PC-3 (cell line): Measurements from ENCODE around the gene FIZ1. TPM values are rescaled to one million over a fixed set of nuclear protein-coding genes. Genes with fewer than 3 reads are reported as not detected.

Experiments used
- ATAC-seq: fragments of 200-7000 bp; cut with Tn5 transposase; 2 replicates; pipeline ENCODE4 v1.9.1; 2020; ENCODE audit warnings: mild to moderate bottlenecking, moderate library complexity
- BruUV-seq: library from RNA; stranded (reverse); fragments of 400-500 nt; replicated peaks from 2 replicates; lab custom pipeline; 2021; lab: Mats Ljungman, UMichigan
- CTCF ChIA-PET: fragments of 300-600 bp; sonication (Branson Sonifier 250); formaldehyde crosslinking; loops from one replicate; lab custom pipeline; 2022; ENCODE audit warnings: antibody characterized with exemption; lab: Charles Lee
- POLR2A ChIA-PET: fragments of 300-600 bp; sonication (Branson Sonifier 250); formaldehyde crosslinking; loops from one replicate; lab custom pipeline; 2022; ENCODE audit warnings: antibody characterized with exemption; ENCODE audit not compliant: unreplicated experiment; lab: Charles Lee
- DNase-seq: peaks from one replicate; pipeline ENCODE4 v3.0.0-alpha.2; 2015
- H2AFZ ChIP-seq: fragments of 300-600 bp; sonication (generic); 2 replicates; pipeline ENCODE4 v1.6.0; 2016; ENCODE audit warnings: antibody characterized with exemption, low read length
- H3F3A ChIP-seq: fragments of 300-600 bp; sonication (generic); one replicate; pipeline ENCODE4 v1.6.0; 2017; ENCODE audit warnings: antibody characterized with exemption, low read length, control low read depth, mild to moderate bottlenecking; ENCODE audit not compliant: unreplicated experiment
- H3K27ac ChIP-seq: fragments of 300-600 bp; sonication (generic); 2 replicates; pipeline ENCODE4 v1.5.1; 2016; ENCODE audit warnings: mild to moderate bottlenecking, low read length
- H3K27me3 ChIP-seq: fragments of 300-600 bp; sonication (generic); 2 replicates; pipeline ENCODE4 v1.6.1; 2016; ENCODE audit warnings: low read length, mixed read lengths
- H3K36me3 ChIP-seq: fragments of 300-600 bp; sonication (generic); 2 replicates; pipeline ENCODE4 v1.6.1; 2016; ENCODE audit warnings: low read depth, mixed run types, low read length, mixed read lengths
- H3K4me1 ChIP-seq: fragments of 300-600 bp; sonication (generic); 2 replicates; pipeline ENCODE4 v1.5.1; 2016; ENCODE audit warnings: low read length; ENCODE audit not compliant: insufficient read depth
- H3K4me2 ChIP-seq: fragments of 300-600 bp; sonication (generic); 2 replicates; pipeline ENCODE4 v1.6.0; 2016; ENCODE audit warnings: low read length
- H3K4me3 ChIP-seq: fragments of 300-600 bp; sonication (generic); 2 replicates; pipeline ENCODE4 v1.5.1; 2016; ENCODE audit warnings: mild to moderate bottlenecking, low read length, mixed read lengths
- H3K79me2 ChIP-seq: fragments of 300-600 bp; sonication (generic); 2 replicates; pipeline ENCODE4 v1.6.1; 2017; ENCODE audit warnings: low read length, mixed read lengths
- H3K9ac ChIP-seq: fragments of 300-600 bp; sonication (generic); 2 replicates; pipeline ENCODE4 v1.6.0; 2016; ENCODE audit warnings: mild to moderate bottlenecking, low read length
- H3K9me2 ChIP-seq: fragments of 300-600 bp; sonication (generic); replicated peaks from 2 replicates; pipeline ENCODE4 v1.6.1; 2016; ENCODE audit warnings: mixed run types, low read length, mixed read lengths
- H3K9me3 ChIP-seq: fragments of 300-600 bp; sonication (generic); 2 replicates; pipeline ENCODE4 v1.6.1; 2016; ENCODE audit warnings: low read length, mixed read lengths
- H4K20me1 ChIP-seq: fragments of 300-600 bp; sonication (generic); 2 replicates; pipeline ENCODE4 v1.6.1; 2016; ENCODE audit warnings: low read length, mixed read lengths
- CTCF ChIP-seq: fragments of 300-600 bp; sonication (generic); conservative IDR thresholded peaks from 2 replicates; pipeline ENCODE4 v1.5.1; 2017; ENCODE audit warnings: antibody characterized with exemption, low read depth, mild to moderate bottlenecking, low read length
- EZH2 ChIP-seq: fragments of 300-600 bp; sonication (generic); IDR thresholded peaks from one replicate; pipeline ENCODE4 v1.6.1; 2017; ENCODE audit warnings: antibody characterized with exemption, mild to moderate bottlenecking, low read length; ENCODE audit not compliant: unreplicated experiment
- EZH2phosphoT487 ChIP-seq: fragments of 300-600 bp; sonication (generic); IDR thresholded peaks from 2 replicates; pipeline ENCODE4 v1.6.1; 2018; ENCODE audit warnings: mild to moderate bottlenecking, antibody characterized with exemption, low read length, borderline replicate concordance
- intact Hi-C: fragments of 100-400 bp; cut with micrococcal nuclease; formaldehyde crosslinking; loops from 2 replicates; pipeline ENCODE4 v1.9.0; 2023
- total RNA-seq: library from RNA; depleted of rRNA; stranded (reverse); fragments of >200 nt; gene quantifications from 2 replicates; pipeline ENCODE4 v1.2.3, GENCODE V29; 2014

The FIZ1 gene
- total RNA-seq, 1 experiment from 2014 or later = 11.7 TPM

- Histone ChIP-seq H3K4me2 (peak overlapping the region; percentile 99), H3K27me3 (no peaks in the 10 kb centered on the region), H3K4me1 (peaks cover 21% of the 10 kb centered on the region), H3K9ac (no peak overlapping the region), H3K79me2 (peaks cover 58% of the 10 kb centered on the region), H3K4me3 (peak overlapping the region; percentile 99), H3K27ac (no peak overlapping the region), H3K9me3 (no peaks in the 10 kb centered on the region), H3K9me2 (no peaks in the 10 kb centered on the region), H3F3A (peaks cover 4% of the 10 kb centered on the region), H4K20me1 (no peaks in the 10 kb centered on the region), H2AFZ (no peak overlapping the region), H3K36me3 (no peaks in the 10 kb centered on the region)
- ATAC-seq = no peak
- CTCF ChIA-PET = interaction anchor here (0.6 to 0.7 kb wide), 2 partner anchors 16 to 133 kb away, joined by 4 to 9 read pairs; no protein-coding TSS in a partner anchor
- no TSS peak for BruUV-seq
- TF ChIP-seq EZH2phosphoT487 (no peak), CTCF (no peak), EZH2 (no peak)
- POLR2A ChIA-PET = no interaction called here
- DNase-seq = no peak
- intact Hi-C loops = no loop called here
Measured at GRCh38 chr19:55636723-55637122, 37.4 kb upstream of the FIZ1 start.

- Histone ChIP-seq H3K4me2 (peak overlapping the region; percentile 99), H3K27me3 (no peaks in the 10 kb centered on the region), H3K36me3 (no peaks in the 10 kb centered on the region), H4K20me1 (no peaks in the 10 kb centered on the region), H3K4me1 (peaks cover 21% of the 10 kb centered on the region), H3K9me2 (no peaks in the 10 kb centered on the region), H2AFZ (no peak overlapping the region), H3K27ac (no peak overlapping the region), H3K79me2 (peaks cover 51% of the 10 kb centered on the region), H3K4me3 (peak overlapping the region; percentile 99), H3F3A (peaks cover 4% of the 10 kb centered on the region), H3K9ac (peak overlapping the region; percentile 97), H3K9me3 (no peaks in the 10 kb centered on the region)
- DNase-seq = no peak
- intact Hi-C loops = no loop called here
- TF ChIP-seq CTCF (no peak), EZH2 (no peak), EZH2phosphoT487 (no peak)
- ChIA-PET POLR2A (no interaction called here), CTCF (interaction anchor here (0.6 to 0.7 kb wide), 2 partner anchors 17 to 132 kb away, joined by 4 to 9 read pairs; no protein-coding TSS in a partner anchor)
- BruUV-seq = no TSS peak
- no peak for ATAC-seq
Measured at GRCh38 chr19:55635856-55636440, 36.6 kb upstream of the FIZ1 start.

GRCh38 chr19:55635334-55635717 is 36.0 kb upstream of the FIZ1 start:
- H3K4me1 ChIP-seq = peaks cover 19% of the 10 kb centered on the region
- H3K9me2 ChIP-seq = no peaks in the 10 kb centered on the region
- no peaks in the 10 kb centered on the region for H4K20me1 ChIP-seq
- H3F3A ChIP-seq = peaks cover 4% of the 10 kb centered on the region
- peaks cover 51% of the 10 kb centered on the region for H3K79me2 ChIP-seq
- peak overlapping the region; percentile 65 for H3K27ac ChIP-seq
- ChIA-PET CTCF (interaction anchor here (0.6 kb wide), 1 partner anchor 11 kb away, joined by 7 read pairs; the partner anchor contains the start of gene ZNF784), POLR2A (no interaction called here)
- intact Hi-C loops = no loop called here
- DNase-seq (no peak), ATAC-seq (no peak)
- TF ChIP-seq EZH2phosphoT487 = no peak
- TF ChIP-seq EZH2 = no peak
- no peak for TF ChIP-seq CTCF
- peak overlapping the region; percentile 99 for H3K4me2 ChIP-seq
- no peaks in the 10 kb centered on the region for H3K27me3 ChIP-seq
- peak overlapping the region; percentile 97 for H3K9ac ChIP-seq
- H3K9me3 ChIP-seq = no peaks in the 10 kb centered on the region
- no peaks in the 10 kb centered on the region for H3K36me3 ChIP-seq
- BruUV-seq = TSS peak; percentile 82
- peak overlapping the region; percentile 81 for H2AFZ ChIP-seq
- peak overlapping the region; percentile 99 for H3K4me3 ChIP-seq
